CD14-positive monocyte (primary cell): ENCODE results near the gene AQP2. TPM values are rescaled to one million over a fixed set of nuclear protein-coding genes. Genes with fewer than 3 reads are reported as not detected.

Source experiments
- DNase-seq, 3 donors: peaks; one replicate each; pipeline ENCODE4 v3.0.0-alpha.2; 2011 to 2022
- H2AFZ ChIP-seq: 2 replicates; pipeline ENCODE4 v1.6.0; 2012; ENCODE audit warnings: mild to moderate bottlenecking, low read depth, low read length, inconsistent platforms; ENCODE audit not compliant: insufficient read depth, poor library complexity, severe bottlenecking
- H3K27ac ChIP-seq, 2 donors: 1 replicate in 1 of 2; 2 replicates in 1 of 2; pipeline ENCODE4 v1.5.1; 2012 to 2013; ENCODE audit warnings: low read length in 2 of 2, control low read depth in 1 of 2, inconsistent platforms in 1 of 2, low read depth in 1 of 2, mild to moderate bottlenecking in 1 of 2
- H3K27me3 ChIP-seq, 2 donors: one replicate each; pipeline versions ENCODE4 v1.6.0 to v1.6.1; 2011 to 2013; ENCODE audit warnings: low read length in 2 of 2; ENCODE audit not compliant: control insufficient read depth in 2 of 2, insufficient read depth in 2 of 2
- H3K36me3 ChIP-seq, 2 donors: replicated peaks in 1 of 2; 1 replicate in 1 of 2; 2 replicates in 1 of 2; pipeline versions ENCODE4 v1.5.1 to v1.6.1; 2012 to 2013; ENCODE audit warnings: low read length in 2 of 2, control low read depth in 1 of 2, inconsistent platforms in 1 of 2, mild to moderate bottlenecking in 1 of 2; ENCODE audit not compliant: insufficient read depth in 2 of 2, control insufficient read depth in 1 of 2
- H3K4me1 ChIP-seq, 2 donors: 1 replicate in 1 of 2; 2 replicates in 1 of 2; pipeline versions ENCODE4 v1.5.1 to v1.6.1; 2012 to 2013; ENCODE audit warnings: low read length in 2 of 2, control low read depth in 1 of 2, inconsistent platforms in 1 of 2, mild to moderate bottlenecking in 1 of 2, moderate library complexity in 1 of 2; ENCODE audit not compliant: insufficient read depth in 2 of 2, control insufficient read depth in 1 of 2
- H3K4me2 ChIP-seq: replicated peaks from 2 replicates; pipeline ENCODE3; 2012; ENCODE audit warnings: low read length, moderate library complexity, mild to moderate bottlenecking; ENCODE audit not compliant: poor library complexity, severe bottlenecking; ENCODE audit errors: extremely low read depth
- H3K4me3 ChIP-seq, 3 experiments: fragments of 200-600 bp in 1 of 3; sonication (generic) in 1 of 3; replicated peaks in 1 of 3; 1 replicate in 2 of 3; 2 replicates in 1 of 3; pipeline ENCODE4 v1.5.1; 2011 to 2013; ENCODE audit warnings: low read length in 3 of 3, mild to moderate bottlenecking in 3 of 3, control low read depth in 2 of 3, low read depth in 2 of 3, inconsistent platforms in 1 of 3, moderate library complexity in 1 of 3
- H3K79me2 ChIP-seq: 2 replicates; pipeline ENCODE4 v1.6.0; 2012; ENCODE audit warnings: mild to moderate bottlenecking, control low read depth, inconsistent platforms, low read length, moderate library complexity; ENCODE audit not compliant: insufficient read depth
- H3K9ac ChIP-seq: 2 replicates; pipeline ENCODE4 v1.6.0; 2017; ENCODE audit warnings: low read length, mild to moderate bottlenecking; ENCODE audit not compliant: insufficient read depth, poor library complexity, severe bottlenecking
- H3K9me3 ChIP-seq, 2 donors: replicated peaks in 1 of 2; 1 replicate in 1 of 2; 2 replicates in 1 of 2; pipeline versions ENCODE4 v1.5.1 to v1.6.1; 2012 to 2013; ENCODE audit warnings: low read length in 2 of 2, control low read depth in 1 of 2; ENCODE audit not compliant: control insufficient read depth in 1 of 2, insufficient read depth in 1 of 2
- H4K20me1 ChIP-seq: 2 replicates; pipeline ENCODE4 v1.6.0; 2012; ENCODE audit warnings: mild to moderate bottlenecking, low read length, control low read depth, moderate library complexity; ENCODE audit not compliant: insufficient read depth
- H3K27ac Mint-ChIP-seq, 7 donors: one replicate each; pipeline ENCODE4 v1.8.0; 2020; ENCODE audit warnings: mild to moderate bottlenecking in 7 of 7, mixed read lengths in 7 of 7, moderate library complexity in 6 of 7, inconsistent platforms in 2 of 7
- H3K27me3 Mint-ChIP-seq, 3 donors: one replicate each; pipeline ENCODE4 v1.8.0; 2021 to 2022; ENCODE audit warnings: low read depth in 3 of 3, mild to moderate bottlenecking in 3 of 3, mixed read lengths in 3 of 3, moderate library complexity in 3 of 3, inconsistent platforms in 1 of 3
- H3K36me3 Mint-ChIP-seq, 2 donors: one replicate each; pipeline ENCODE4 v1.8.0; 2020; ENCODE audit warnings: mixed read lengths in 2 of 2, inconsistent platforms in 1 of 2, mild to moderate bottlenecking in 1 of 2
- H3K4me1 Mint-ChIP-seq: one replicate; pipeline ENCODE4 v1.8.0; 2020; ENCODE audit warnings: mild to moderate bottlenecking, mixed read lengths
- H3K4me3 Mint-ChIP-seq, 2 donors: one replicate each; pipeline ENCODE4 v1.8.0; 2020; ENCODE audit warnings: mild to moderate bottlenecking in 2 of 2, mixed read lengths in 2 of 2, moderate library complexity in 1 of 2
- H3K9me3 Mint-ChIP-seq, 7 donors: one replicate each; pipeline ENCODE4 v1.8.0; 2020 to 2022; ENCODE audit warnings: mixed read lengths in 7 of 7, mild to moderate bottlenecking in 6 of 7, moderate library complexity in 6 of 7, inconsistent platforms in 2 of 7
- CTCF ChIP-seq: fragments of 200-600 bp; IDR thresholded peaks from one replicate; pipeline ENCODE4 v1.8.0; 2022; ENCODE audit warnings: antibody characterized with exemption, mild to moderate bottlenecking
- WGBS: methylation state at CpG from one replicate; pipeline ENCODE4 v1.1.5; 2013; ENCODE audit warnings: missing lambda C conversion rate; ENCODE audit not compliant: insufficient coverage; 5-methylcytosine and 5-hydroxymethylcytosine counted together
- intact Hi-C, 2 donors: fragments of 100-400 bp; cut with micrococcal nuclease; formaldehyde crosslinking; loops; one replicate each; pipeline versions ENCODE4 v1.15.0 to v1.15.1; 2023
- polyA plus RNA-seq, 3 donors: library from polyadenylated mRNA; depleted of rRNA in 1 of 3; unstranded in 2 of 3; stranded (reverse) in 1 of 3; fragments of 300-500 nt in 2 of 3; fragments of >200 nt in 1 of 3; fragmentation: Illumina TruSeq in 2 of 3; gene quantifications; 1 replicate in 2 of 3; 2 replicates in 1 of 3; pipeline ENCODE4 v1.2.3, GENCODE V29; 2012 to 2021

Gene AQP2
- polyA plus RNA-seq, 3 donors, result not detected

- peaks cover 46 to 69% of the 10 kb centered on the region in 2 donors for H3K36me3 Mint-ChIP-seq
- no peaks in the 10 kb centered on the region for H3K27me3 Mint-ChIP-seq
These were observed 54.6 kb downstream of the AQP2 start for GRCh38 chr12:50005175-50005574.

GRCh38 chr12:50006280-50006679, 55.7 kb downstream of the AQP2 start:
- DNase-seq, result no peak
- intact Hi-C loops, result no loop called here
- no peaks in the 10 kb centered on the region for H3K9me3 ChIP-seq
- no peak overlapping the region for H3K9ac ChIP-seq
- H3K79me2 ChIP-seq, result peaks cover 64% of the 10 kb centered on the region
- H3K4me3 ChIP-seq, result no peak overlapping the region
- H3K4me1 Mint-ChIP-seq, result peaks cover 3% of the 10 kb centered on the region
- H3K27ac Mint-ChIP-seq, result no peak overlapping the region
- H3K9me3 Mint-ChIP-seq, result peaks cover 0 to 2% (median 0%) of the 10 kb centered on the region in 7 donors
- no peak overlapping the region for H2AFZ ChIP-seq
- WGBS, result 76% methylated on average over 4 of the region's 7 CpGs
- no peaks in the 10 kb centered on the region for H3K4me1 ChIP-seq
- H3K36me3 ChIP-seq, result peaks cover 30 to 66% of the 10 kb centered on the region in 2 donors
- H3K27me3 Mint-ChIP-seq, result no peaks in the 10 kb centered on the region
- no peaks in the 10 kb centered on the region for H3K27me3 ChIP-seq
- H3K27ac ChIP-seq, result no peak overlapping the region
- H4K20me1 ChIP-seq, result no peaks in the 10 kb centered on the region
- H3K36me3 Mint-ChIP-seq, result peaks cover 35 to 69% of the 10 kb centered on the region in 2 donors
- no peak overlapping the region for H3K4me3 Mint-ChIP-seq
- no peak overlapping the region for H3K4me2 ChIP-seq
- no peak for TF ChIP-seq CTCF

More at GRCh38 chr12:50005175-50005574, 54.6 kb downstream of the AQP2 start:
- H3K4me1 Mint-ChIP-seq, result peaks cover 3% of the 10 kb centered on the region
- H3K9me3 Mint-ChIP-seq, result peaks cover 0 to 2% (median 0%) of the 10 kb centered on the region in 7 donors
- no peak overlapping the region for H3K27ac ChIP-seq
- no peak for TF ChIP-seq CTCF
- no CpG with 5 or more reads among the region's 3 CpGs for WGBS
- no peaks in the 10 kb centered on the region for H3K4me1 ChIP-seq
- no peak overlapping the region for H3K4me3 Mint-ChIP-seq
- no peak overlapping the region for H3K4me3 ChIP-seq
- H3K4me2 ChIP-seq, result no peak overlapping the region
- DNase-seq, result no peak
- H3K79me2 ChIP-seq, result peaks cover 53% of the 10 kb centered on the region
- H3K27me3 ChIP-seq, result no peaks in the 10 kb centered on the region
- H3K27ac Mint-ChIP-seq, result no peak overlapping the region
- peaks cover 36 to 71% of the 10 kb centered on the region in 2 donors for H3K36me3 ChIP-seq
- intact Hi-C loops, result no loop called here
- no peaks in the 10 kb centered on the region for H3K9me3 ChIP-seq
- H2AFZ ChIP-seq, result no peak overlapping the region
- no peaks in the 10 kb centered on the region for H4K20me1 ChIP-seq
- no peak overlapping the region for H3K9ac ChIP-seq
